Esophagus muscularis mucosa (tissue), 4 donors: ENCODE results near the gene DSCAM. TPM values are rescaled to one million over a fixed set of nuclear protein-coding genes. Genes with fewer than 3 reads are reported as not detected.

ENCODE experiments used
- DNase-seq: peaks from one replicate; pipeline ENCODE4 v3.0.0-alpha.2; 2017; ENCODE audit errors: extremely low spot score
- H3K27ac ChIP-seq, 4 donors: fragments of 200-600 bp; sonication (generic); replicated peaks in 1 of 4; 1 replicate in 3 of 4; 2 replicates in 1 of 4; pipeline ENCODE4 v1.5.1; 2016 to 2019; ENCODE audit warnings: mild to moderate bottlenecking in 1 of 4
- H3K27me3 ChIP-seq, 4 donors: fragments of 200-600 bp; sonication (generic); one replicate each; pipeline versions ENCODE4 v1.5.1 to v1.6.0; 2016 to 2019
- H3K36me3 ChIP-seq, 4 donors: fragments of 200-600 bp; sonication (generic); one replicate each; pipeline ENCODE4 v1.5.1; 2016 to 2019
- H3K4me1 ChIP-seq, 4 donors: fragments of 200-600 bp; sonication (generic); one replicate each; pipeline ENCODE4 v1.5.1; 2016 to 2019
- H3K4me3 ChIP-seq, 4 donors: fragments of 200-600 bp; sonication (generic); 1 replicate in 2 of 4; 2 replicates in 2 of 4; pipeline ENCODE4 v1.5.1; 2016 to 2019; ENCODE audit warnings: mild to moderate bottlenecking in 4 of 4, moderate library complexity in 1 of 4
- H3K9me3 ChIP-seq, 4 donors: fragments of 200-600 bp; sonication (generic); 1 replicate in 3 of 4; 2 replicates in 1 of 4; pipeline ENCODE4 v1.5.1; 2016 to 2019
- CTCF ChIP-seq, 3 experiments: fragments of 200-600 bp in 2 of 3; fragments of 450-650 bp in 1 of 3; sonication (generic) in 2 of 3; IDR thresholded peaks; one replicate each; pipeline ENCODE4 v1.5.1; 2017 to 2019; ENCODE audit warnings: antibody characterized with exemption in 3 of 3, mild to moderate bottlenecking in 2 of 3, moderate library complexity in 1 of 3
- EP300 ChIP-seq: sonication (generic); formaldehyde crosslinking; IDR thresholded peaks from one replicate; pipeline ENCODE4 v1.6.1; 2017; ENCODE audit warnings: antibody characterized with exemption
- POLR2A ChIP-seq: fragments of 450-650 bp; IDR thresholded peaks from one replicate; pipeline ENCODE4 v1.6.1; 2017; ENCODE audit warnings: antibody characterized with exemption, moderate library complexity, mild to moderate bottlenecking, low read depth
- POLR2AphosphoS5 ChIP-seq, 2 donors: sonication (generic); formaldehyde crosslinking; IDR thresholded peaks; one replicate each; pipeline ENCODE4 v1.6.1; 2017; ENCODE audit warnings: antibody characterized with exemption in 2 of 2
- WGBS: methylation state at CpG from one replicate; pipeline ENCODE4 v1.1.5; 2018; 5-methylcytosine and 5-hydroxymethylcytosine counted together
- intact Hi-C: fragments of 100-400 bp; cut with DNase I; formaldehyde crosslinking; loops from one replicate; pipeline ENCODE4 v1.15.1; 2023
- total RNA-seq, 4 donors: library from RNA; depleted of rRNA; stranded (reverse); fragments of >200 nt; gene quantifications; one replicate each; pipeline versions ENCODE4 v1.1.0 to v1.2.1, GENCODE V29; 2016

DSCAM gene
- total RNA-seq, 4 donors from 2014 or later = 0.06 to 0.42 (median 0.17) TPM; not detected in 1

- no peaks in the 10 kb centered on the region for H3K4me1 ChIP-seq
- DNase-seq = no peak
- no peak overlapping the region for H3K4me3 ChIP-seq
- no peaks in the 10 kb centered on the region for H3K36me3 ChIP-seq
- no peak for TF ChIP-seq EP300
- TF ChIP-seq POLR2A = no peak
- no peak for TF ChIP-seq POLR2AphosphoS5 (IDR thresholded peaks at IDR 0.05)
- no peak for TF ChIP-seq CTCF (IDR thresholded peaks at IDR 0.05)
- WGBS = 69% methylated on average over 1 of the region's 1 CpG
- no peaks in the 10 kb centered on the region for H3K27me3 ChIP-seq
- no peaks in the 10 kb centered on the region for H3K9me3 ChIP-seq
- intact Hi-C loops = no loop called here
- H3K27ac ChIP-seq = no peak overlapping the region
These were observed 223.4 kb downstream of the DSCAM start for GRCh38 chr21:40623528-40623927.

DNA sequence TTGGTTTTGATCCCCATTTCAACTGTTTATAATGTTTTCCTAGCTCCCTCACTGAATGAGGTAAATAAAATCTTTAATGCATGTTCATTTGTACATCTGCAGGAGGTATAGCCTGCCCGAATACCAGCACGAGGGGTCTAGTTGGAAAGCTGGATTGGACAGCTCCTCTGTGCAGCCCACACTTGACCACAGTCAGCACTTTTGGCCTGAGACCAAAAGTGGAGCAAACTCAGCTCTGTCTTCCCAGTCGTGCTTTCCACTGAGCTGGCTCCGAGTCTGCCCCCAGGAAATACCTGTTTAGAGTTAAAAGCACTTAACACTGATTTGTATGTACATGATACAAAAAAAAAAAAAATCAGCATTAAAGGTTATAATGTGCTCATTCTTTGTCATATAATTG lies 224.4 kb downstream of the DSCAM start:
- Histone ChIP-seq H3K9me3 (no peaks in the 10 kb centered on the region), H3K27ac (no peak overlapping the region), H3K36me3 (no peaks in the 10 kb centered on the region), H3K4me1 (no peaks in the 10 kb centered on the region), H3K27me3 (no peaks in the 10 kb centered on the region), H3K4me3 (no peak overlapping the region)
- WGBS = 24% methylated on average over 4 of the region's 4 CpGs
- TF ChIP-seq POLR2AphosphoS5 (IDR thresholded peaks at IDR 0.05) (no peak), EP300 (no peak), CTCF (IDR thresholded peaks at IDR 0.05) (no peak), POLR2A (no peak)
- DNase-seq = no peak
- intact Hi-C loops = no loop called here

DNA sequence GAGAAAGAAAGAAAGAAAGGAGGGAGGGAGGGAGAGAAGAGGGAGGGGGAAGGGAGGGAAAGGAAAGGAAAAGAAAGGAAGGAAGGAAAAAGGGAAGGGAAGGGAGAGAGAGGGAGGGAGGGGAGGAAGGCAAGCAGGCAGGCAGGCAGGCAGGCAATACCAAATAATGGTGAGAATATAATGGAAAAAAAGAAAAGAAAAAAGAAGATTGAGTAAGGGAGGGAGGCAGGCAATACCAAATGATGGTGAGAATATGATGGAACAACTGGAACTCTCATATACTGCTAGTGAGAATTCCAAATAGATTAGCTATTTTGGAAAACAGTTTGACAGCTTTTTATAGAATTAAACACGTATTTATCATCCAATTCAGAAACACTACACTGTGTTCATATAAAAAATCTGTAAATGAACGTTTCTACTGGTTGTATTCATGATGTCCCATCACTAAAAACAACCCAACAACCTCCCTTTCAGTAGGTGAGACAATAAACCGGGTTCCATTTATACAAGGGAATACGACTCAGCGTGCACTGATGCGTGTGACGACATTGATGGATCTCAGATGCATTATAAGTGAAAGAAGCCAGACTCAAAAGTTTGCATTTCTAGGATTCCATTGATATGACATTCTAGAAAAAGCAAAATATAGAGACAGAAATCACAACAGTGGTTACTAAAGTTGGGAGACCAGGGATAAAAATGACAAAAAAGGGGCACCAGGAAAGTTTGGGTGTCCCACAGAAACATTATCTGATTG lies 226.4 kb downstream of the DSCAM start:
- no peak overlapping the region for H3K4me3 ChIP-seq
- H3K36me3 ChIP-seq = no peaks in the 10 kb centered on the region
- TF ChIP-seq POLR2A = no peak
- TF ChIP-seq EP300 = no peak
- TF ChIP-seq CTCF (IDR thresholded peaks at IDR 0.05) = no peak
- TF ChIP-seq POLR2AphosphoS5 (IDR thresholded peaks at IDR 0.05) = no peak
- 53% methylated on average over 7 of the region's 7 CpGs for WGBS
- no peak for DNase-seq
- no peaks in the 10 kb centered on the region for H3K9me3 ChIP-seq
- H3K27ac ChIP-seq = no peak overlapping the region
- no peaks in the 10 kb centered on the region for H3K27me3 ChIP-seq
- intact Hi-C loops = no loop called here
- no peaks in the 10 kb centered on the region for H3K4me1 ChIP-seq

DNA sequence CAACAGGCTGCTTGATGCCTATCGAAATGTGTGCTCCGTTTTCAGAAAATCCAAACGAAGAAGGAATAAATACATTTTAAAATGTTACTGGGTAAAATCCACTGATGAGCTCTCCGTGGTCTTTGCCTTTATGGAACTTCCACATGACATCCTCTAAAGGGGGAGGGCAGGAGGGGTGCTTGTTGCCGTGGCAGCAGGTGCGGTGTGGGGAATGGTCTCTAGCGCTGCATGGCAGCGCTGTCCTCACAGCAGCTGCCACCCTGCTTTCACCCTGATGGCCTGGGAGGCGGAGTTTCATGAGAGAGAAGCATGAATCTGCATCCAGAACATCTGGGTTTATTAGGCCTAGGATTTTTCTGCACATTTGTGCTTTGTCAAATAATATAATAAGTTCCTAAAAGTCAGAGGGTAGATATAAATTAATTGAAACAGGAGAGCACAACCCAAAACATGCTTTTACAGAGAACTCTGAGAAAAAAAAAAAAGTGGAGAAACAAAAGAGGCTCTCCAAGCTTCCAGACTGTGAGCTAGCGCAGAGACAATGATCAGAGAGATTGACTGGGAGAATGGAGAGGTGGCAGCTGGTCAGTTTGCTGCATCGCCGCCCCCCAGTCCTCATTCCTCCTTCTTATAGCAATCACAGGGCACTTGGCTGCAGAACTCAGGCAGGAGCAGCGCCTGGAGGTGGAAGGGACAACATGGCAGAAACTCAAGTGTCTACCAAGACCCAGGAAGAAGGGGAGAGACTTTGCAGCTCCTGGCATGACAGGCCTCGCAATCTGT lies 228.6 kb downstream of the DSCAM start:
- Histone ChIP-seq H3K9me3 (no peaks in the 10 kb centered on the region), H3K27me3 (no peaks in the 10 kb centered on the region), H3K27ac (no peak overlapping the region), H3K4me1 (no peaks in the 10 kb centered on the region), H3K4me3 (no peak overlapping the region), H3K36me3 (no peaks in the 10 kb centered on the region)
- intact Hi-C loops = no loop called here
- DNase-seq = no peak
- 85% methylated on average over 14 of the region's 14 CpGs for WGBS
- TF ChIP-seq CTCF (IDR thresholded peaks at IDR 0.05) (no peak), EP300 (no peak), POLR2AphosphoS5 (IDR thresholded peaks at IDR 0.05) (no peak), POLR2A (no peak)
